ENCODE data around the gene ACAA2.

DNA sequence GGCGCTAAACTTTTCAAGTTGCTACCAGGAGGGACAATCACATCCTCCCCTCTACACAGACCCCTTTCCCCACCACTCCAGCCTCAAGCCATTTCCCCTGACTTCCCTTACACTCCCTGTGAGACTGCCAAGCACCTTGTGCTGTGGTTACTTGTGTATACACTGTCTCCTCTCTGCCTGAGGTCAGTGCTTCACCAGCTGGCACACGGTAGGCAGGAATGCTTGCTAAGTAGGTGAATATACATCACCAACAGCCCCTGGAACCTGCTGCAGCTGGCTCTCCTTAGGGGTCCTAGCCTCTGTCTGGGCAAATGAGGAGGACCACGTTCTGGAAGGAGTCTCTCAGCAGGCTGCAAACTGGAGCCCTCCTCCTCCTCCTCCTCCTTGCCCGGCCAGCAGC lies 38.3 kb upstream of the ACAA2 start:
- TF ChIP-seq, protein P1, sequence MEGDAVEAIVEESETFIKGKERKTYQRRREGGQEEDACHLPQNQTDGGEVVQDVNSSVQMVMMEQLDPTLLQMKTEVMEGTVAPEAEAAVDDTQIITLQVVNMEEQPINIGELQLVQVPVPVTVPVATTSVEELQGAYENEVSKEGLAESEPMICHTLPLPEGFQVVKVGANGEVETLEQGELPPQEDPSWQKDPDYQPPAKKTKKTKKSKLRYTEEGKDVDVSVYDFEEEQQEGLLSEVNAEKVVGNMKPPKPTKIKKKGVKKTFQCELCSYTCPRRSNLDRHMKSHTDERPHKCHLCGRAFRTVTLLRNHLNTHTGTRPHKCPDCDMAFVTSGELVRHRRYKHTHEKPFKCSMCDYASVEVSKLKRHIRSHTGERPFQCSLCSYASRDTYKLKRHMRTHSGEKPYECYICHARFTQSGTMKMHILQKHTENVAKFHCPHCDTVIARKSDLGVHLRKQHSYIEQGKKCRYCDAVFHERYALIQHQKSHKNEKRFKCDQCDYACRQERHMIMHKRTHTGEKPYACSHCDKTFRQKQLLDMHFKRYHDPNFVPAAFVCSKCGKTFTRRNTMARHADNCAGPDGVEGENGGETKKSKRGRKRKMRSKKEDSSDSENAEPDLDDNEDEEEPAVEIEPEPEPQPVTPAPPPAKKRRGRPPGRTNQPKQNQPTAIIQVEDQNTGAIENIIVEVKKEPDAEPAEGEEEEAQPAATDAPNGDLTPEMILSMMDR (IDR thresholded peaks at IDR 0.05), result no peak
- TF ChIP-seq, protein P2, sequence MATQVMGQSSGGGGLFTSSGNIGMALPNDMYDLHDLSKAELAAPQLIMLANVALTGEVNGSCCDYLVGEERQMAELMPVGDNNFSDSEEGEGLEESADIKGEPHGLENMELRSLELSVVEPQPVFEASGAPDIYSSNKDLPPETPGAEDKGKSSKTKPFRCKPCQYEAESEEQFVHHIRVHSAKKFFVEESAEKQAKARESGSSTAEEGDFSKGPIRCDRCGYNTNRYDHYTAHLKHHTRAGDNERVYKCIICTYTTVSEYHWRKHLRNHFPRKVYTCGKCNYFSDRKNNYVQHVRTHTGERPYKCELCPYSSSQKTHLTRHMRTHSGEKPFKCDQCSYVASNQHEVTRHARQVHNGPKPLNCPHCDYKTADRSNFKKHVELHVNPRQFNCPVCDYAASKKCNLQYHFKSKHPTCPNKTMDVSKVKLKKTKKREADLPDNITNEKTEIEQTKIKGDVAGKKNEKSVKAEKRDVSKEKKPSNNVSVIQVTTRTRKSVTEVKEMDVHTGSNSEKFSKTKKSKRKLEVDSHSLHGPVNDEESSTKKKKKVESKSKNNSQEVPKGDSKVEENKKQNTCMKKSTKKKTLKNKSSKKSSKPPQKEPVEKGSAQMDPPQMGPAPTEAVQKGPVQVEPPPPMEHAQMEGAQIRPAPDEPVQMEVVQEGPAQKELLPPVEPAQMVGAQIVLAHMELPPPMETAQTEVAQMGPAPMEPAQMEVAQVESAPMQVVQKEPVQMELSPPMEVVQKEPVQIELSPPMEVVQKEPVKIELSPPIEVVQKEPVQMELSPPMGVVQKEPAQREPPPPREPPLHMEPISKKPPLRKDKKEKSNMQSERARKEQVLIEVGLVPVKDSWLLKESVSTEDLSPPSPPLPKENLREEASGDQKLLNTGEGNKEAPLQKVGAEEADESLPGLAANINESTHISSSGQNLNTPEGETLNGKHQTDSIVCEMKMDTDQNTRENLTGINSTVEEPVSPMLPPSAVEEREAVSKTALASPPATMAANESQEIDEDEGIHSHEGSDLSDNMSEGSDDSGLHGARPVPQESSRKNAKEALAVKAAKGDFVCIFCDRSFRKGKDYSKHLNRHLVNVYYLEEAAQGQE (IDR thresholded peaks at IDR 0.05; ENCODE audit: insufficient read depth in 1 of 2, low read depth in 2 of 2, low read length in 1 of 2), result no peak
- TF ChIP-seq POLR2AphosphoS5 (IDR thresholded peaks at IDR 0.05; ENCODE audit: low read depth, low read length), result no peak
- TF ChIP-seq TCF7L2 (IDR thresholded peaks at IDR 0.05; ENCODE audit: low read depth, low read length), result no peak
